Smooth muscle cell (in vitro differentiated cells): ENCODE results near the gene TLR7. TPM values are rescaled to one million over a fixed set of nuclear protein-coding genes. Genes with fewer than 3 reads are reported as not detected.

Source experiments
- DNase-seq: peaks from one replicate; lab custom pipeline; 2025; ENCODE audit not compliant: unreplicated experiment; lab: John Stamatoyannopoulos, UW
- H2AFZ ChIP-seq: fragments of 200-600 bp; sonication (generic); 2 replicates; pipeline ENCODE4 v1.6.0; 2016; ENCODE audit warnings: antibody characterized with exemption, low read depth, mild to moderate bottlenecking
- H3F3A ChIP-seq: fragments of 200-600 bp; sonication (generic); 2 replicates; pipeline ENCODE4 v1.6.0; 2017; ENCODE audit warnings: antibody characterized with exemption, low read depth
- H3K27ac ChIP-seq: fragments of 200-600 bp; sonication (generic); 2 replicates; pipeline ENCODE4 v1.5.1; 2016; ENCODE audit warnings: low read depth, mild to moderate bottlenecking
- H3K27me3 ChIP-seq: fragments of 200-600 bp; sonication (generic); 2 replicates; pipeline ENCODE4 v1.6.1; 2016; ENCODE audit warnings: low read depth, mild to moderate bottlenecking
- H3K36me3 ChIP-seq: fragments of 200-600 bp; sonication (generic); 2 replicates; pipeline ENCODE4 v1.5.1; 2016; ENCODE audit warnings: low read depth
- H3K4me1 ChIP-seq: fragments of 200-600 bp; sonication (generic); 2 replicates; pipeline ENCODE4 v1.5.1; 2016; ENCODE audit warnings: low read depth
- H3K4me2 ChIP-seq: fragments of 200-600 bp; sonication (generic); 2 replicates; pipeline ENCODE4 v1.6.0; 2016; ENCODE audit warnings: mild to moderate bottlenecking
- H3K4me3 ChIP-seq: fragments of 200-600 bp; sonication (generic); 2 replicates; pipeline ENCODE4 v1.5.1; 2016; ENCODE audit warnings: mild to moderate bottlenecking
- H3K79me2 ChIP-seq: fragments of 200-600 bp; sonication (generic); 2 replicates; pipeline ENCODE4 v1.6.0; 2016; ENCODE audit warnings: low read depth, mild to moderate bottlenecking
- H3K9ac ChIP-seq: fragments of 200-600 bp; sonication (generic); 2 replicates; pipeline ENCODE4 v1.6.0; 2016; ENCODE audit warnings: low read depth
- H3K9me3 ChIP-seq: fragments of 200-600 bp; sonication (generic); replicated peaks from 2 replicates; pipeline ENCODE4 v1.5.1; 2016; ENCODE audit warnings: low read depth
- H4K20me1 ChIP-seq: fragments of 200-600 bp; sonication (generic); 2 replicates; pipeline ENCODE4 v1.6.0; 2016; ENCODE audit warnings: low read depth
- WGBS: methylation state at CpG from one replicate; pipeline ENCODE4 v1.1.7; 2016; ENCODE audit warnings: low lambda C conversion rate; 5-methylcytosine and 5-hydroxymethylcytosine counted together
- polyA plus RNA-seq: library from polyadenylated mRNA; unstranded; fragments of >200 nt; fragmentation: Nextera tagmentation; extraction: Ambion mirVana; gene quantifications from 2 replicates; pipeline ENCODE4 v1.2.1, GENCODE V29; 2016
- total RNA-seq: library from RNA; depleted of rRNA; stranded (reverse); fragments of >200 nt; gene quantifications from 2 replicates; pipeline ENCODE4 v1.2.3, GENCODE V29; 2014
- TF ChIP-seq, protein P1 (sequence below): fragments of 200-600 bp; sonication (generic); IDR thresholded peaks from 2 replicates; pipeline ENCODE4 v1.5.1; 2017; ENCODE audit warnings: borderline replicate concordance, mild to moderate bottlenecking, antibody characterized with exemption; ENCODE audit not compliant: insufficient read depth, poor library complexity, severe bottlenecking

TLR7 gene
- total and polyA plus RNA-seq, 2 experiments from 2014 or later: 0.27 TPM; not detected in 1

GRCh38 chrX:12932244-12932643 lies 65.4 kb downstream of the TLR7 start:
- no peak overlapping the region for H2AFZ ChIP-seq
- H3K4me3 ChIP-seq: no peak overlapping the region
- no peaks in the 10 kb centered on the region for H3K79me2 ChIP-seq
- H3K27me3 ChIP-seq: no peaks in the 10 kb centered on the region
- H3F3A ChIP-seq: no peaks in the 10 kb centered on the region
- H3K27ac ChIP-seq: no peak overlapping the region
- H3K4me1 ChIP-seq: no peaks in the 10 kb centered on the region
- WGBS: 87% methylated on average over 1 of the region's 1 CpG
- H3K36me3 ChIP-seq: no peaks in the 10 kb centered on the region
- TF ChIP-seq, protein P1, sequence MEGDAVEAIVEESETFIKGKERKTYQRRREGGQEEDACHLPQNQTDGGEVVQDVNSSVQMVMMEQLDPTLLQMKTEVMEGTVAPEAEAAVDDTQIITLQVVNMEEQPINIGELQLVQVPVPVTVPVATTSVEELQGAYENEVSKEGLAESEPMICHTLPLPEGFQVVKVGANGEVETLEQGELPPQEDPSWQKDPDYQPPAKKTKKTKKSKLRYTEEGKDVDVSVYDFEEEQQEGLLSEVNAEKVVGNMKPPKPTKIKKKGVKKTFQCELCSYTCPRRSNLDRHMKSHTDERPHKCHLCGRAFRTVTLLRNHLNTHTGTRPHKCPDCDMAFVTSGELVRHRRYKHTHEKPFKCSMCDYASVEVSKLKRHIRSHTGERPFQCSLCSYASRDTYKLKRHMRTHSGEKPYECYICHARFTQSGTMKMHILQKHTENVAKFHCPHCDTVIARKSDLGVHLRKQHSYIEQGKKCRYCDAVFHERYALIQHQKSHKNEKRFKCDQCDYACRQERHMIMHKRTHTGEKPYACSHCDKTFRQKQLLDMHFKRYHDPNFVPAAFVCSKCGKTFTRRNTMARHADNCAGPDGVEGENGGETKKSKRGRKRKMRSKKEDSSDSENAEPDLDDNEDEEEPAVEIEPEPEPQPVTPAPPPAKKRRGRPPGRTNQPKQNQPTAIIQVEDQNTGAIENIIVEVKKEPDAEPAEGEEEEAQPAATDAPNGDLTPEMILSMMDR: no peak
- H4K20me1 ChIP-seq: no peaks in the 10 kb centered on the region
- no peaks in the 10 kb centered on the region for H3K9me3 ChIP-seq
- no peak for DNase-seq
- no peak overlapping the region for H3K4me2 ChIP-seq
- H3K9ac ChIP-seq: no peak overlapping the region

DNA sequence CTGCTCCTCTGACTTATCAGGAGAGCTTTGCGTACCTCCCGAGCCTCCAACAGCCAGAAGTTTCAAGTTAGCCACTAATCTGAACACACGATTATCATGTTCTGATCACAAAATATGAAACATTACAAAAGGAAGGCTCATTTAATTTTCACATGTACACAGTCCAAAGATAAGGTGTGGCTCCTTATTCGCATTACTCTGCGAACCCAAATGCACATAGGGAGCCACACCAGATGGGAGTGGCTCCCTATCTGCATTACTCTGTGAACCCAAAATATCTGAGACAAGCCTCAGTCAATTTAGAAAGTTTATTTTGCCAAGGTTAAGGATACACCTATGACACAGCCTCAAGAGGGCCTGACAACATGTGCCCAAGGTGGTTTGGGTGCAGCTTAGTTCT lies 68.0 kb downstream of the TLR7 start:
- no peak overlapping the region for H3K9ac ChIP-seq
- TF ChIP-seq, protein P1: no peak
- H3F3A ChIP-seq: no peaks in the 10 kb centered on the region
- H3K9me3 ChIP-seq: no peaks in the 10 kb centered on the region
- no peak for DNase-seq
- H4K20me1 ChIP-seq: no peaks in the 10 kb centered on the region
- H3K27me3 ChIP-seq: no peaks in the 10 kb centered on the region
- 83% methylated on average over 5 of the region's 5 CpGs for WGBS
- no peaks in the 10 kb centered on the region for H3K79me2 ChIP-seq
- no peak overlapping the region for H3K27ac ChIP-seq
- H3K4me3 ChIP-seq: no peak overlapping the region
- no peak overlapping the region for H2AFZ ChIP-seq
- no peak overlapping the region for H3K4me2 ChIP-seq
- no peaks in the 10 kb centered on the region for H3K4me1 ChIP-seq
- no peaks in the 10 kb centered on the region for H3K36me3 ChIP-seq

GRCh38 chrX:12936947-12937346 lies 70.1 kb downstream of the TLR7 start:
- Histone ChIP-seq H2AFZ (no peak overlapping the region), H3K9ac (no peak overlapping the region), H3F3A (no peaks in the 10 kb centered on the region), H3K36me3 (no peaks in the 10 kb centered on the region), H3K9me3 (no peaks in the 10 kb centered on the region), H3K4me1 (no peaks in the 10 kb centered on the region), H3K4me3 (no peak overlapping the region), H3K4me2 (no peak overlapping the region), H3K27ac (no peak overlapping the region), H3K27me3 (no peaks in the 10 kb centered on the region), H3K79me2 (no peaks in the 10 kb centered on the region), H4K20me1 (no peaks in the 10 kb centered on the region)
- TF ChIP-seq, protein P1: no peak
- no peak for DNase-seq
- WGBS: 100% methylated on average over 1 of the region's 1 CpG

Other genes starting within 250 kb of the TLR7 start
- gene PRPS2, start 75.7 kb upstream of the TLR7 start, total RNA-seq: 22.2 and 28.0 TPM in 2 replicates
- gene PRPS2, start 75.7 kb upstream of the TLR7 start, polyA plus RNA-seq: 13.4 and 14.5 TPM in 2 replicates
- not detected in 2 replicates for gene TLR8, start 39.5 kb downstream of the TLR7 start, total RNA-seq
- gene TLR8, start 39.5 kb downstream of the TLR7 start, polyA plus RNA-seq: not detected in 2 replicates
- gene TMSB4X, start 108.0 kb downstream of the TLR7 start, total RNA-seq: 9,386 and 9,721 TPM in 2 replicates
- 11,762 and 12,637 TPM in 2 replicates for gene TMSB4X, start 108.0 kb downstream of the TLR7 start, polyA plus RNA-seq
- not detected in 2 replicates for gene FAM9C, start 177.5 kb downstream of the TLR7 start, total RNA-seq
- gene FAM9C, start 177.5 kb downstream of the TLR7 start, polyA plus RNA-seq: not detected in 2 replicates